Measurements from ENCODE around the gene LRBA.

- TF ChIP-seq POLR2A (IDR thresholded peaks at IDR 0.05) (no peak), CTCF (IDR thresholded peaks at IDR 0.05) (no peak)
Observed at GRCh38 chr4:150581641-150582051, 433.4 kb downstream of the LRBA start.

Data from body of pancreas (tissue), 4 donors.